ENCODE measurements around the gene TOMM70. TPM values are rescaled to one million over a fixed set of nuclear protein-coding genes. Genes with fewer than 3 reads are reported as not detected.

Gene TOMM70
- total and polyA plus RNA-seq, 10 of the 15 experiments (the other 5 are each of a cell fraction or from before 2014, with no cell fraction given) = 12.7 to 64.1 (median 41.3) TPM

- TF ChIP-seq BCLAF1 (IDR thresholded peaks at IDR 0.05) = no peak
These were observed 40.0 kb downstream of the TOMM70 start (continued) for GRCh38 chr3:100360757-100361496.

GRCh38 chr3:100359035-100359434 lies 41.9 kb downstream of the TOMM70 start:
- ATAC-seq = no peak
- no peak for TF ChIP-seq CREM (IDR thresholded peaks at IDR 0.05; ENCODE audit: low read depth)
- 93% methylated on average over 3 of the region's 3 CpGs for WGBS (ENCODE audit: insufficient coverage, insufficient replicate concordance, low lambda C conversion rate, missing lambda C conversion rate)
- intact Hi-C loops (cut with micrococcal nuclease; ENCODE audit: unreplicated experiment) = no loop called here
- in situ Hi-C loops (cut with MboI) = no loop called here
- Histone ChIP-seq H2AFZ (ENCODE audit: control insufficient read depth, low read depth, low read length) (no peak overlapping the region), H3K9me3 (replicated peaks; ENCODE audit: control insufficient read depth, insufficient read depth, low read length) (no peaks in the 10 kb centered on the region), H4K20me1 (ENCODE audit: control insufficient read depth, insufficient read depth) (no peaks in the 10 kb centered on the region), H3K27me3 (replicated peaks in 1 of 2; ENCODE audit: control insufficient read depth in 2 of 2, insufficient read depth in 2 of 2, low read length in 1 of 2) (no peaks in the 10 kb centered on the region), H3K4me2 (ENCODE audit: control insufficient read depth, insufficient read depth) (no peak overlapping the region), H3K79me2 (ENCODE audit: control insufficient read depth, insufficient read depth, low read length) (no peaks in the 10 kb centered on the region), H3K9ac (ENCODE audit: control insufficient read depth, insufficient read depth, low read length) (no peak overlapping the region), H3K4me1 (ENCODE audit: control insufficient read depth, insufficient read depth, low read length) (no peaks in the 10 kb centered on the region), H3K36me3 (ENCODE audit: control insufficient read depth in 2 of 2, insufficient read depth in 2 of 2, low read length in 1 of 2) (peaks cover 1 to 21% of the 10 kb centered on the region in 2 experiments), H3K27ac (ENCODE audit: control insufficient read depth, insufficient read depth) (no peak overlapping the region), H3K4me3 (no peak overlapping the region)
- ChIA-PET RAD21 (ENCODE audit: unreplicated experiment) (interaction anchor here (1.0 kb wide), 1 partner anchor 104 kb away, joined by 3 read pairs; no protein-coding TSS in a partner anchor), CTCF (interaction anchor here (1.0 kb wide), 3 partner anchors 13 to 233 kb away, joined by 3 to 4 read pairs (median 3); partner anchors contain the start of gene LNP1), SMC1A (ENCODE audit: uncharacterized antibody, unreplicated experiment) (interaction anchor here (0.5 to 2.3 kb wide), 9 partner anchors 10 to 371 kb away, joined by 3 to 8 read pairs (median 3); no protein-coding TSS in a partner anchor), POLR2A (interaction anchor here (0.6 kb wide), 1 partner anchor 832 kb away, joined by 3 read pairs; no protein-coding TSS in a partner anchor)
- FAIRE-seq = no peak
- no peak for DNase-seq (ENCODE audit: low read depth, low spot score)
- BruUV-seq (replicated peaks) = no TSS peak
